ENCODE measurements around the gene ADGRL2. TPM values are rescaled to one million over a fixed set of nuclear protein-coding genes. Genes with fewer than 3 reads are reported as not detected.

Gene ADGRL2
- total RNA-seq, 4 donors from 2014 or later, result 25.3 to 77.7 (median 27.2) TPM

GRCh38 chr1:81874940-81875339 is 74.2 kb downstream of the ADGRL2 start:
- peaks cover 0 to 27% (median 0%) of the 10 kb centered on the region in 4 donors for H3K4me1 ChIP-seq
- H3K27ac ChIP-seq, result no peak overlapping the region
- no peaks in the 10 kb centered on the region for H3K36me3 ChIP-seq
- no peaks in the 10 kb centered on the region for H3K9me3 ChIP-seq
- no peaks in the 10 kb centered on the region for H3K27me3 ChIP-seq
- H3K4me3 ChIP-seq, result no peak overlapping the region
- TF ChIP-seq POLR2A (IDR thresholded peaks at IDR 0.05) (no peak), CTCF (IDR thresholded peaks at IDR 0.05) (no peak), EP300 (IDR thresholded peaks at IDR 0.05) (no peak)
- WGBS, 2 donors, result 60 to 62% methylated on average over 3 of the region's 3 CpGs
- DNase-seq (ENCODE audit: low spot score in 2 of 2), result no peak

- TF ChIP-seq CTCF (IDR thresholded peaks at IDR 0.05) (no peak), EP300 (IDR thresholded peaks at IDR 0.05) (no peak), POLR2A (IDR thresholded peaks at IDR 0.05) (no peak)
- no peak overlapping the region for H3K4me3 ChIP-seq
- no peaks in the 10 kb centered on the region for H3K36me3 ChIP-seq
- DNase-seq (ENCODE audit: low spot score in 2 of 2), result no peak
- H3K27ac ChIP-seq, result no peak overlapping the region
- H3K27me3 ChIP-seq, result no peaks in the 10 kb centered on the region
- H3K4me1 ChIP-seq, result peaks cover 0 to 27% (median 0%) of the 10 kb centered on the region in 4 donors
- WGBS, 2 donors, result 52 to 62% methylated on average over 2 of the region's 2 CpGs
- no peaks in the 10 kb centered on the region for H3K9me3 ChIP-seq
Measured at GRCh38 chr1:81876901-81877733, 76.4 kb downstream of the ADGRL2 start.

GRCh38 chr1:81877940-81878339 is 77.2 kb downstream of the ADGRL2 start:
- TF ChIP-seq EP300 (IDR thresholded peaks at IDR 0.05) (no peak), CTCF (IDR thresholded peaks at IDR 0.05) (no peak), POLR2A (IDR thresholded peaks at IDR 0.05) (no peak)
- H3K27me3 ChIP-seq, result no peaks in the 10 kb centered on the region
- peaks cover 0 to 27% (median 0%) of the 10 kb centered on the region in 4 donors for H3K4me1 ChIP-seq
- DNase-seq (ENCODE audit: low spot score in 2 of 2), result no peak
- no peak overlapping the region for H3K4me3 ChIP-seq
- H3K27ac ChIP-seq, result no peak overlapping the region
- no peaks in the 10 kb centered on the region for H3K9me3 ChIP-seq
- 56 to 67% methylated on average over 1 of the region's 1 CpG for WGBS, 2 donors
- no peaks in the 10 kb centered on the region for H3K36me3 ChIP-seq

- Histone ChIP-seq H3K36me3 (no peaks in the 10 kb centered on the region), H3K27me3 (no peaks in the 10 kb centered on the region), H3K9me3 (no peaks in the 10 kb centered on the region), H3K4me1 (peaks cover 0 to 27% (median 0%) of the 10 kb centered on the region in 4 donors), H3K27ac (no peak overlapping the region), H3K4me3 (no peak overlapping the region)
- no peak for DNase-seq (ENCODE audit: low spot score in 2 of 2)
- TF ChIP-seq POLR2A (IDR thresholded peaks at IDR 0.05) (no peak), CTCF (IDR thresholded peaks at IDR 0.05) (no peak), EP300 (IDR thresholded peaks at IDR 0.05) (no peak)
- 52 to 61% methylated on average over 1 of the region's 1 CpG for WGBS, 2 donors
Measured at GRCh38 chr1:81878538-81878937, 77.8 kb downstream of the ADGRL2 start.

- H3K9me3 ChIP-seq, result no peaks in the 10 kb centered on the region
- no peaks in the 10 kb centered on the region for H3K27me3 ChIP-seq
- H3K4me3 ChIP-seq, result no peak overlapping the region
- DNase-seq (ENCODE audit: low spot score in 2 of 2), result no peak
- 97 to 100% methylated on average over 1 of the region's 1 CpG for WGBS, 2 donors
- no peak for TF ChIP-seq EP300 (IDR thresholded peaks at IDR 0.05)
- no peak for TF ChIP-seq CTCF (IDR thresholded peaks at IDR 0.05)
- TF ChIP-seq POLR2A (IDR thresholded peaks at IDR 0.05), result no peak
- H3K4me1 ChIP-seq, result peaks cover 0 to 29% (median 0%) of the 10 kb centered on the region in 4 donors
- H3K27ac ChIP-seq, result no peak overlapping the region
- H3K36me3 ChIP-seq, result no peaks in the 10 kb centered on the region
Measured at GRCh38 chr1:81880781-81881180, 80.0 kb downstream of the ADGRL2 start.
